Stimulated activated CD4-positive, alpha-beta T cell treated with anti-CD3 and anti-CD28 coated beads, Interleukin-2, amount 100 ng/mL, for 48 hours (primary cell): ENCODE measurements around the gene ZCCHC10.
"Not testable (repeated sequence)": the region's sequence is repeated elsewhere in the genome, so short reads cannot be mapped to it uniquely, and the experiment has no call there.

Experiments
- DNase-seq, 2 donors: peaks; one replicate each; pipeline ENCODE4 v3.0.0-alpha.2; 2020

Gene ZCCHC10

GRCh38 chr5:133025804-133026663, at the start of gene ZCCHC10:
Gene ZCCHC10, minus strand, starts transcription at chr5:133026549. Its CDS starts 12 bp downstream, at chr5:133026537.
- DNase-seq, result peak; percentile 89 to 90

GRCh38 chr5:133075572-133076536, 49.5 kb upstream of the ZCCHC10 start:
- no peak for DNase-seq

GRCh38 chr5:133072021-133072420, 45.7 kb upstream of the ZCCHC10 start:
- no peak for DNase-seq

GRCh38 chr5:133066045-133066444, 39.7 kb upstream of the ZCCHC10 start:
- DNase-seq, result no peak

GRCh38 chr5:133065471-133065870, 39.1 kb upstream of the ZCCHC10 start:
- DNase-seq, result no peak

- DNase-seq, result no peak
Observed at GRCh38 chr5:133063965-133064364, 37.6 kb upstream of the ZCCHC10 start.

GRCh38 chr5:133062276-133062675, 35.9 kb upstream of the ZCCHC10 start:
- DNase-seq, result no peak

- no peak for DNase-seq
Observed at GRCh38 chr5:133059621-133060020, 33.3 kb upstream of the ZCCHC10 start.

GRCh38 chr5:133056891-133057290, 30.5 kb upstream of the ZCCHC10 start:
- no peak for DNase-seq

GRCh38 chr5:133054697-133055471, 28.5 kb upstream of the ZCCHC10 start:
- DNase-seq, result no peak

- no peak for DNase-seq
Observed at GRCh38 chr5:133053448-133053847, 27.1 kb upstream of the ZCCHC10 start.

GRCh38 chr5:133052317-133053175, 26.2 kb upstream of the ZCCHC10 start:
- peak; percentile 56 to 60 for DNase-seq

- peak; percentile 92 to 96 for DNase-seq
Observed at GRCh38 chr5:133051542-133052316, 25.4 kb upstream of the ZCCHC10 start, which contains the start of gene HSPA4. Gene HSPA4, plus strand, starts transcription at chr5:133052013. Its CDS starts 238 bp downstream, at chr5:133052251.

- peak in 1 of 2 donors; percentile 15 for DNase-seq
Observed at GRCh38 chr5:133051061-133051541, 24.8 kb upstream of the ZCCHC10 start.

- no peak for DNase-seq
Observed at GRCh38 chr5:133050521-133050920, 24.2 kb upstream of the ZCCHC10 start.

- DNase-seq, result no peak
Observed at GRCh38 chr5:133049726-133050048, 23.3 kb upstream of the ZCCHC10 start.

- no peak for DNase-seq
Observed at GRCh38 chr5:133048993-133049725, 22.8 kb upstream of the ZCCHC10 start.

GRCh38 chr5:133047404-133047803, 21.1 kb upstream of the ZCCHC10 start:
- DNase-seq, result no peak

- not testable (repeated sequence) for DNase-seq
Observed at GRCh38 chr5:133046560-133046959, 20.2 kb upstream of the ZCCHC10 start.

- no peak for DNase-seq
Observed at GRCh38 chr5:133041910-133042309, 15.6 kb upstream of the ZCCHC10 start.
